ENCODE measurements around the gene JARID2. TPM values are rescaled to one million over a fixed set of nuclear protein-coding genes. Genes with fewer than 3 reads are reported as not detected.

JARID2 gene
- total RNA-seq, 3 donors from 2014 or later = 10.5 to 13.9 (median 11.5) TPM

DNA sequence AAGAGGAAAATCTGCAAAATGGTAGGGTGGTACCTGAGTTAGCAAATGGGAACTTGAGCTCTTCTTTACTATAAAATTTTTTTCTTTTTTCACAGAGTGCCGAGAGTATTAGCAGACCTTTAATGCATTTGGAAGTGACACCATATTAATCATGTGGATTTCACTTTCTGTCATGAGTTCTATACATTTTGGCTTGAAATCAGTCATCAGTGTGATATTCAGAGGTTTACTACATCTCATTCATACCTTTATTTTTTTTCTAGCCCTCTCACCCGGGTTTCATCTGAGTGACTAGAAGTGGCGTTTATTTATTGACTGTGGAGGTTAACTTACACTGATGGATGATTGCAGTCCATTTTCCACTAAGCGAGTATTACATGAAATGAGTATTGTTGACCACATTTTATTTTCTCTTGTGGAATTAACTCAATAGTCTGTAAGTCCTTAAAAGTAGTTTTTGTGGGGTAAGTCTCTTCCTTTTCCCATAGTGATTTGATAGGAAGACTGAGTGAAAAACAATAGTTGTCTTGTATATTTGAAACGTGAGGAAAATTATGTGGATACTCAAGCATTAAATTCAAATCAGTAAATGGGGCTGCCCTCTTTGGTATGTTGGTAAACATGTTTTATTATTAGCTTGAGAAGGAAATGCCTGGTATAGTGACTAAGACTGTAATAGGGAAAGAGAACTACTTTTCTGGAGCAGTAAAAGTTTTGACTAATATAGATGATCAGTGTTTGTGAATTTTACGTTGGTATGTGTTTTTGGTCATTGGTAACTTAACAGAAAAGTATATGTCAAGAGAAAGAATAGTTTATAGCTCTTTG is 55.5 kb downstream of the JARID2 start:
- intact Hi-C loops (cut with DNase I; ENCODE audit: low total_unique reads) = no loop called here
- H3K4me3 ChIP-seq = no peak overlapping the region
- H3K9me3 ChIP-seq = no peaks in the 10 kb centered on the region
- no peaks in the 10 kb centered on the region for H3K4me1 ChIP-seq
- no peaks in the 10 kb centered on the region for H3K27me3 ChIP-seq
- DNase-seq (ENCODE audit: low spot score in 2 of 2) = no peak
- H3K27ac ChIP-seq = no peak overlapping the region
- no peaks in the 10 kb centered on the region for H3K36me3 ChIP-seq
- TF ChIP-seq POLR2AphosphoS5 (IDR thresholded peaks at IDR 0.05) = no peak
- TF ChIP-seq, protein P1, sequence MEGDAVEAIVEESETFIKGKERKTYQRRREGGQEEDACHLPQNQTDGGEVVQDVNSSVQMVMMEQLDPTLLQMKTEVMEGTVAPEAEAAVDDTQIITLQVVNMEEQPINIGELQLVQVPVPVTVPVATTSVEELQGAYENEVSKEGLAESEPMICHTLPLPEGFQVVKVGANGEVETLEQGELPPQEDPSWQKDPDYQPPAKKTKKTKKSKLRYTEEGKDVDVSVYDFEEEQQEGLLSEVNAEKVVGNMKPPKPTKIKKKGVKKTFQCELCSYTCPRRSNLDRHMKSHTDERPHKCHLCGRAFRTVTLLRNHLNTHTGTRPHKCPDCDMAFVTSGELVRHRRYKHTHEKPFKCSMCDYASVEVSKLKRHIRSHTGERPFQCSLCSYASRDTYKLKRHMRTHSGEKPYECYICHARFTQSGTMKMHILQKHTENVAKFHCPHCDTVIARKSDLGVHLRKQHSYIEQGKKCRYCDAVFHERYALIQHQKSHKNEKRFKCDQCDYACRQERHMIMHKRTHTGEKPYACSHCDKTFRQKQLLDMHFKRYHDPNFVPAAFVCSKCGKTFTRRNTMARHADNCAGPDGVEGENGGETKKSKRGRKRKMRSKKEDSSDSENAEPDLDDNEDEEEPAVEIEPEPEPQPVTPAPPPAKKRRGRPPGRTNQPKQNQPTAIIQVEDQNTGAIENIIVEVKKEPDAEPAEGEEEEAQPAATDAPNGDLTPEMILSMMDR (IDR thresholded peaks at IDR 0.05) = no peak
- no peak for TF ChIP-seq POLR2A (IDR thresholded peaks at IDR 0.05)

DNA sequence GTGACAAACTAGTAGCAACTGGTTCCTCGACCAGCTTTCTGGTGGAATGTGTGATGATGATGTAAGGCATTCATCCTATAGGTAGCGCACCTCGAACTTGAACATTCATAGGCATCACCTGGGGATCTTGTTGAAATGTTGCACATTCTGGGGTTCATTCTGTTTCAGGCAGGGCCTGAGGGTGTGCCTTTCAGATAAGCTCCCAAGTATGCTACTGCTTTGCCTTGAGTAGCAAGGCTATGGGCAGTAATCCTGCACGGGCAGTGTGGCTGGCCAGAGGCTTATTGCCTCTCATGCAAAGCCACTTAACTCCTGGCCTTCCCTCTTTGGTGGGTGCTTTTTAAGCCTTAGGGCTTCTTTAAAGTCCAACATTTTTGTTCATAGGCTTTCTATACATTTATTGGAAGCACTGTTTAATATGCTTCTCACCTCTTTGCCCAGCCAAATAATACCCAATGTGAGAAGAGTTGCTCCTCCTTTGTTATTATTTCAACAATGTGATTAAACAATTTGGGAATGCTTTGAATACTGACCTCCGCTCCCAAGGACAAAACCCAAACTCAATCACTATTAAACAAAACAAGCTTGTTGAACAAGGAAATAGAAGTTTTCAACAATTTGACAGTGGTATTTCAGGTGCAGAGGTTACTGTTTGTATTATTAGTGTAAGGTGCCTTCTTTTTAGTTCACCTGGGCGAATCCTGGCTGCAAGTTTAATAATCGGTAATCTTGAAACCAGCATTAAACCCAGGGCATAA is 57.5 kb downstream of the JARID2 start:
- Histone ChIP-seq H3K4me1 (peaks cover 0 to 5% of the 10 kb centered on the region in 2 donors), H3K36me3 (no peaks in the 10 kb centered on the region), H3K27me3 (no peaks in the 10 kb centered on the region), H3K9me3 (no peaks in the 10 kb centered on the region), H3K4me3 (no peak overlapping the region), H3K27ac (no peak overlapping the region)
- no peak for DNase-seq (ENCODE audit: low spot score in 2 of 2)
- intact Hi-C loops (cut with DNase I; ENCODE audit: low total_unique reads) = no loop called here
- TF ChIP-seq, protein P1 (IDR thresholded peaks at IDR 0.05) = no peak
- TF ChIP-seq POLR2A (IDR thresholded peaks at IDR 0.05) (no peak), POLR2AphosphoS5 (IDR thresholded peaks at IDR 0.05) (no peak)

DNA sequence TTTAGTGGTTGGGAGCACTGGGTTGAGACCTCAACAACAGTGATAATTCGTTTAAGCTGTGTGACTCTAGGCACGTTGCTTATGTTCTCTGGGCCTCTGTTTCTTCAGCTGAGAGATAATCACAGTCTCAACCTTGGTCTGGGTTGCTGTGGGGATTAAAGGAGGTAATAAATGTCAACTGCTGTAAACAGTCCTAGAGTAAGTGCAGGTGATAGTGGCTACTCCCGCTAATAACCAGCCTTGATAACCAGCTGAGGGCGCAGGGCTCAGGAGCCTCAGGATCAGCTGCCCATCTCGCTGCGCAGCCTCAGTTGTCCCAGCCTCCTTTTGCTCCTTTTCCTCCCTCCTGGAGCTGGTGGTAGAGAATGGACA is 58.0 kb downstream of the JARID2 start:
- TF ChIP-seq, protein P1 (IDR thresholded peaks at IDR 0.05) = no peak
- Histone ChIP-seq H3K4me3 (no peak overlapping the region), H3K27me3 (no peaks in the 10 kb centered on the region), H3K9me3 (no peaks in the 10 kb centered on the region), H3K4me1 (peaks cover 0 to 5% of the 10 kb centered on the region in 2 donors), H3K27ac (no peak overlapping the region), H3K36me3 (no peaks in the 10 kb centered on the region)
- intact Hi-C loops (cut with DNase I; ENCODE audit: low total_unique reads) = no loop called here
- DNase-seq (ENCODE audit: low spot score in 2 of 2) = no peak

DNA sequence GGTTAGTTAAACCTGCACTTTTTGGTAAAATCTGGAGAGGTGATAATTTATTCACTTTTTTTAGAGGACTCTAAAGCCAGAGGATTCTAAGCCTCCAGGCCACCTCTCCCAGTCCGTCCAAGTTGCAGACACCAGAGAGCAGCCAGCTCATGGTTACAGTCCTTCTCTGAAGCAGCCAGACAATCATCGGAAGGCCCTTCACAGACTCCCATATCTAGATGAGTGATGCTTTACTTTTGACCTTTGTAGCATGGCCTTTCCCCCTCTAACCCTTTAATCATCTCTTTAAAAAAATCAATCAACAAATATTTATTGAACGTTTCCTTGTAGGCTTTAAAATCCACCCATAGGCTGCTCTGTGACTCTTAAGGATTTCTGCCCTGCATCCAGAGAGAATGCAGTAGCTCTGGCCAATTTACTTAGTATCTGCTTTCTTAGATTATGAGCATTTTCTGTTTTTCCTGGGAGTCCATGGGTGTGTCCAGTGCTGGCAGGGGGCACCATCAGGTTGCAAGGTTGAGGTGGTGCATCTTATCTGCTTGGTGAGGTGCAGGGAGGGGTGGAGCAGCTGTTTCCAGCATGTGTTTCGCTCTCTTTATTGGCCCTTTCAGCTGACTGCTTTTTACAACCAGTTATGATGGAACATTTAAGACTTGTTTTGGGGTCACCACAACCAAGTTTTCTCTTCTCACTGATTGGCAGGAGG is 58.6 kb downstream of the JARID2 start:
- Histone ChIP-seq H3K27me3 (no peaks in the 10 kb centered on the region), H3K4me3 (no peak overlapping the region), H3K27ac (no peak overlapping the region), H3K9me3 (no peaks in the 10 kb centered on the region), H3K4me1 (peaks cover 0 to 5% of the 10 kb centered on the region in 2 donors), H3K36me3 (no peaks in the 10 kb centered on the region)
- no peak for TF ChIP-seq POLR2AphosphoS5 (IDR thresholded peaks at IDR 0.05)
- TF ChIP-seq, protein P1 (IDR thresholded peaks at IDR 0.05) = no peak
- no peak for TF ChIP-seq POLR2A (IDR thresholded peaks at IDR 0.05)
- no peak for DNase-seq (ENCODE audit: low spot score in 2 of 2)
- intact Hi-C loops (cut with DNase I; ENCODE audit: low total_unique reads) = no loop called here

Data from breast epithelium (tissue), 4 donors.